GM21423 (cell line): ENCODE measurements around the gene ASB13.
"Not testable (repeated sequence)": the region's sequence is repeated elsewhere in the genome, so short reads cannot be mapped to it uniquely, and the experiment has no call there.

Experiments
- ATAC-seq: cut with Tn5 transposase; IDR thresholded peaks from one replicate; pipeline ENCODE4 v1.9.1; 2021; ENCODE audit warnings: mild to moderate bottlenecking, moderate library complexity; ENCODE audit not compliant: unreplicated experiment

ASB13 gene

DNA sequence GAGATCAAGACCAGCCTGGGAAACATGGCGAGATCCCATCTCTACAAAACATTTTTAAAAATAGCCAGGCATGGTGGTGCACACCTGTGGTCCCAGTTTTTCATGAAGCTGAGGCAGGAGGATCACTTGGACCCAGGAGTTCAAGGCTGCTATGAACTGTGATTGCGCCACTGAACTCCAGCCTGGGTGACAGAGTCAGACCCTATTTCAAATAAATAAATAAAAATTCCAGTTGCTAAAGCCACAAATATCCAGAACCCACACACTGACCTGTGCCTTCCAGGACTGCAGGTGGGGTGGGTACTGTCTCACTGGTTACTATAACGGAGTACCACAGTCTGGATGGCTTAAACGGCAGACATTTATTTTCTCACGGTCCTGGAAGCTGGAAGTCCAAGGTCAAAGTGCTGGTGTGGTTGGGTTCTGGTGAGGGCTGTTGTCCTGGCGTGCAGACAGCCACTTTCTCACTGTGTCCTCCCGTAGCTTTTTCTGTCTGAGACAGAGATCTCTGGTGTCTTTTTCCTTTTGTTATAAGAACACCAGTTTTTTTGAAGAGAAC, 38.8 kb downstream of the ASB13 start:
- no peak for ATAC-seq

GRCh38 chr10:5625992-5626777, 40.2 kb downstream of the ASB13 start:
- no peak for ATAC-seq

GRCh38 chr10:5624701-5625100, 41.7 kb downstream of the ASB13 start:
- ATAC-seq: no peak

GRCh38 chr10:5623081-5623748, 43.2 kb downstream of the ASB13 start:
- ATAC-seq: peak; percentile 92

DNA sequence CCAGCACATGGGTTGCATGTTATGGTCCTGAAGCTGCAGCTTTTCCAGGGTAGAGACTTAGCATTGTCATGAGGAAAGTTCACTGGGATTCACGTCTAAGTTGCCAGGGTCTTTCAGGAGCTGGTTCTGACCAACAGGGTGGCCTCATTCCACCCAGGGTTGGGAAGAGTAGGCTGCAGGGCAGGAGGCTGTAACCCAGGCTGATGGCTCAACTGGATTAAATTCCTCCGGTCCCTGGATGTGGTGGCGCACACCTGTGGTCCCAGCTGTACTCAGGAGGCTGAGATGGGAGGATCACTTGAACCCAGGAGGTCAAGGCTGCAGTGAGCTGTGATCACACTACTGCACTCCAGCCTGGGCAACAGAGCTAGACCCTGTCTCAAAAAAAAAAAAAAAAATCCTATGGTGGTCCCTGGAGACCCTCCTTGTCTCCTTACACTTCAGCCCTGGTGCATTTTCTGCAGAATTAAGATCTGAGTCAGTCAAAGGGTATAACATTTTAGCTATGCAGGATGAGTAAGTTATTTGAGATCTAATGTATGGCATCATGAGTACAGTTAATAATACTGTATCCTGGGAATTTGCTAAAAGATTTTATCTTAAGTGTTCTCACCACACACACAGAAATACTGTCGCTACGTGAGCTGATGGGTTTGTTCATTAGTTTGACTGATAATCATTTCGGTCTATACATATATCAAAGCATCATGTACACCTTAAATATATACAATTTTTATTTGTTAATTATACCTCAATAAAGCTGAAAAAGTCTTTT, 44.0 kb downstream of the ASB13 start:
- ATAC-seq: no peak

DNA sequence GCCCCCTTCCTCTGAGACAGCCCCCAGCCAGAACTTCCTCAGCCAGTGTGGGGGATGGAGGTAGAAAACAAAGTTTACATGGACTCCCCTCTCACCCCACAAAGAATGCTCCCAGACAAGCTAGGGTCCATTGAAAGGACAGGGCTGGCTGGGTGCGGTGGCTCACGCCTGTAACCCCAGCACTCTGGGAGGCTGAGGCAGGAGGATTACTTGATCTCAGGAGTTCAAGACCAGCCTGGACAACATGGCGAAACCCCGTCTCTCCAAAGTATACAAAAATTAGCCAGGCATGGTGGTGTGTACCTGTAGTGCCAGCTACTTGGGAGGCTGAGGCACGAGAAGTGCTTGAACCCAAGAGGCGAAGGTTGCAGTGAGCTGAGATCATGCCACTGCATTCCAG, 45.0 kb downstream of the ASB13 start:
- ATAC-seq: not testable (repeated sequence)

GRCh38 chr10:5620966-5621365, 45.4 kb downstream of the ASB13 start:
- ATAC-seq: no peak

- no peak for ATAC-seq
These were observed 46.1 kb downstream of the ASB13 start for GRCh38 chr10:5620223-5620721.

DNA sequence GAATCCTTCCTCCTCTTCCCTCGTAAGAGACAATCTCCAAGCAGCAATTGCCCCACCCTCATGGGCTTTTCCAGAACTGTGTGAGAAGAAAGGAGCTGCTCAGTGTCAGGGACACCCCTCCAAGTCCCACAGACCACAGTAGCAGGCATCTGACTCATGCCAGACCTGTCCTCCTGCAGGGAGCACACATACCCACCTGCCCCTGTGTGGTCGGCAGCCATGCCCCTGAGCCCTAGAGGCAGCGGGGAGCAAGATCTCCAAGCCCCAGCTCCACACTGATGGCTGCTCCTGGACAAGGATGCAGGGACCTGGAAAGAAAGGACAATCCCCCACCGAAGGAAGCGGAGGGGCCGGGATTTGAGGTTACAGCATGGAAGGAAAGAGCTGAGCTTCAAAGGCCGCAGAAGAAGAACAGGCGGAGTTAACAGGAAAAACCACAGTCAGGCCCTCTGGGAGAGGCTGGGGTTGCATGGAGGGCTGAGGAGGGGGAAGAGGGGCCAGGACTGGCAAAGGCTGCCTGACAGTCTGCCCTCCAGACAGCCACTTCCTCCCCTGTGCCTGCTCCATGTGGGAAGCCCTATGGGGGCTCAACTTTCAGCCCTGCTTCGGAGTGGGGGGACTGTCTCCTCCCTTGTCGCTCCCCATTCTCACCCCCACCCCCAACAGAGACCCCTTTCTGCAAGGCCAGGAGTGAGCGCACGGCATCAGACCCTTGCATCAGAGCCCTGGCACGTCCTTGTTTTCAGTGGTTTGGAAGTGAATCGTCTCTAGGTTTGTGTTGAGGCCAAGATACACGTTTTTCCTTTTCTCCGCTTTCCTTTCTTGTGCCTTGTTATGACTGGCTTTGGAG, 46.8 kb downstream of the ASB13 start:
- no peak for ATAC-seq

GRCh38 chr10:5618829-5619228, 47.6 kb downstream of the ASB13 start:
- no peak for ATAC-seq

GRCh38 chr10:5618042-5618441, 48.4 kb downstream of the ASB13 start:
- ATAC-seq: no peak

DNA sequence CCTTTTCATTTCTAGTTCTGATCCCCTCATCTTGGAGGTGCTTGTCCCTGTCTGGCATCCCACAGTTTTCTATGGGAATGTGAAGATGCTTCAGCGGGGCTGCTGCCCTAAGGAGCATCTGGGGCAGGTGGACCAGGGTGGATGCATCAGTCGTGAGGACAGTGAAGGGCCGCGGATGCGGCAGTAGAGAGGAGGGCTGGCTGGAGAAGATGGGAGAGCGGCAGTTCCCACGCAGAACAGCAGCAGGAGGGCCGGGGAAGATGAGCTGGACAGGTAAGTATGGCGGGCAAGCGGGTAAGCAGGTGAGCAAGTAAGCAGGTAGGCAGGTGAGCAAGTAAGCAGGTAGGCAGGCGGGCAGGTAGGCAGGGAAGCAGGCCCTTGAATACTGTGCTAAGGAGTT, 48.9 kb downstream of the ASB13 start:
- ATAC-seq: no peak

GRCh38 chr10:5616836-5617235, 49.6 kb downstream of the ASB13 start:
- ATAC-seq: no peak

- no peak for ATAC-seq
These were observed 50.3 kb downstream of the ASB13 start for GRCh38 chr10:5616046-5616445.

- no peak for ATAC-seq
These were observed 51.1 kb downstream of the ASB13 start for GRCh38 chr10:5615316-5615715.

GRCh38 chr10:5614155-5614721, 52.2 kb downstream of the ASB13 start:
- ATAC-seq: no peak

DNA sequence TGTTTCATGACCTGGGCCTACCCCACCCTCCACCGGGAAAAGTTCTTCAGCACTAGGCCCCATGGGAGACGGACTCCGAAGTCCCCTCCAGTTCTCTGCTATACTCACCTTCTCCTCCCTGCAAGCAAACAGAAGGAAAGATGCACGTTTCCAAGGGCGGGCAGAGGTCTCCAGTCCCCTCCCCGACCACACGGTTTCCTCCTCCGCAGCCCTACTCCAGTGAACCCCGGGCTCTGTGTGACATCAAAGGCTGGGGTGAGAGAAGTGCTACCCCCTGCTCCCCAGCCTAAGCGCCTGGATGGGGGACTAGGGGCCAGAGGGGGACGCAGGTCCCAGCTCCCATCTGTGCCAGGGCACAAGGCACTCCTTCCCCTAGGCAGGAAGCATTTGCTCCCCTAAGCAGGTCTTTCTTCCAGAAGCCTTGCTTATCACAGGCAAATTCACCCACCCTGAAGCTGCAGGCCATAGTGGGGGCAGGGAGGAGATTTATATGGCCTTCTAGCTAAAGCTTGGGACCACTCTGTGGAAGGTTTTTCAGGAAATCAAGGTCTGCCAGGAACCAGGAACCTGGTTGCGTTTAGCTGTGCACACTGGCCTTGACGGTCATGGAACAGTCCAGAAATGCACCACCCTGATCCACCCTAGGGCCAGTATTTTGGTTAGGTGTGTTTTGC, 52.8 kb downstream of the ASB13 start:
- ATAC-seq: no peak

GRCh38 chr10:5611899-5612680, 54.3 kb downstream of the ASB13 start:
- ATAC-seq: no peak
